ENCODE measurements around the gene REC8. TPM values are rescaled to one million over a fixed set of nuclear protein-coding genes. Genes with fewer than 3 reads are reported as not detected.

Gene REC8
- total and polyA plus RNA-seq, 2 of the 13 experiments (the other 11 are each of a cell fraction or from before 2014, with no cell fraction given) = 3.4 to 14.7 TPM

- TF ChIP-seq KDM1A (CRISPR knock-in tag; IDR thresholded peaks at IDR 0.05) (no peak), MBD4 (IDR thresholded peaks at IDR 0.05; ENCODE audit: borderline replicate concordance, low read length) (no peak), SAFB2 (CRISPR knock-in tag; IDR thresholded peaks at IDR 0.05; ENCODE audit: borderline replicate concordance, low read depth) (no peak), WIZ (CRISPR knock-in tag; IDR thresholded peaks at IDR 0.05) (peak; percentile 8; the same call in 1 of the 2 replicates), KLF11 (CRISPR knock-in tag; IDR thresholded peaks at IDR 0.05) (no peak), ISX (CRISPR knock-in tag; conservative IDR thresholded peaks at IDR 0.05) (no peak), ZNF841 (CRISPR knock-in tag; IDR thresholded peaks at IDR 0.05; ENCODE audit: borderline replicate concordance) (0 out of 2 replicates have a peak, but pooled peaks have one; percentile 7), RBM39 (IDR thresholded peaks at IDR 0.05; ENCODE audit: low read depth, low read length, poor library complexity, severe bottlenecking) (no peak), ZBED4 (CRISPR knock-in tag; IDR thresholded peaks at IDR 0.05; ENCODE audit: borderline replicate concordance) (no peak), DNMT3B (CRISPR knock-in tag; conservative IDR thresholded peaks at IDR 0.05) (no peak), PAXIP1 (CRISPR knock-in tag; conservative IDR thresholded peaks at IDR 0.05) (no peak), RARA (CRISPR knock-in tag; IDR thresholded peaks at IDR 0.05) (no peak), ZNF629 (CRISPR knock-in tag; conservative IDR thresholded peaks at IDR 0.05) (no peak), NFRKB (IDR thresholded peaks at IDR 0.05) (no peak), BHLHE40 (IDR thresholded peaks at IDR 0.05; ENCODE audit: low read length) (no peak), NAIF1 (CRISPR knock-in tag; IDR thresholded peaks at IDR 0.05; ENCODE audit: borderline replicate concordance) (0 out of 2 replicates have a peak, but pooled peaks have one; percentile 3), ZFP36L1 (CRISPR knock-in tag; IDR thresholded peaks at IDR 0.05) (no peak), ZNF749 (CRISPR knock-in tag; IDR thresholded peaks at IDR 0.05; ENCODE audit: borderline replicate concordance) (no peak), MNT (IDR thresholded peaks at IDR 0.05) (no peak), ZNF7 (CRISPR knock-in tag; IDR thresholded peaks at IDR 0.05) (0 out of 2 replicates have a peak, but pooled peaks have one; percentile 2), GABPB1 (CRISPR knock-in tag; IDR thresholded peaks at IDR 0.05) (no peak), THAP8 (CRISPR knock-in tag; IDR thresholded peaks at IDR 0.05; ENCODE audit: borderline replicate concordance) (no peak), ZKSCAN8 (CRISPR knock-in tag; IDR thresholded peaks at IDR 0.05; ENCODE audit: borderline replicate concordance) (no peak)
Observed at GRCh38 chr14:24216345-24216699, 44.4 kb downstream of the REC8 start (continued).

Measured in HepG2 (cell line).